ENCODE results near the gene LKAAEAR1. TPM values are rescaled to one million over a fixed set of nuclear protein-coding genes. Genes with fewer than 3 reads are reported as not detected.

LKAAEAR1 gene
- total and polyA plus RNA-seq, 2 of the 13 experiments (the other 11 are each of a cell fraction or from before 2014, with no cell fraction given) = not detected

GRCh38 chr20:64079273-64080012 is 4.8 kb downstream of the LKAAEAR1 start, which contains the start of gene RGS19 (continued):
- TF ChIP-seq NONO (IDR thresholded peaks at IDR 0.05) (no peak), NONO (CRISPR knock-in tag; conservative IDR thresholded peaks at IDR 0.05) (0 out of 2 replicates have a peak, but pooled peaks have one; percentile 38), ZNF292 (CRISPR knock-in tag; IDR thresholded peaks at IDR 0.05; ENCODE audit: borderline replicate concordance, low read depth) (no peak), JARID2 (CRISPR knock-in tag; IDR thresholded peaks at IDR 0.05; ENCODE audit: insufficient replicate concordance) (no peak), HNRNPK (IDR thresholded peaks at IDR 0.05; ENCODE audit: low read depth, low read length, poor library complexity, severe bottlenecking) (peak; percentile 39), ZKSCAN5 (CRISPR knock-in tag; IDR thresholded peaks at IDR 0.05) (no peak), TEAD2 (CRISPR knock-in tag; IDR thresholded peaks at IDR 0.05) (no peak), ZNF281 (CRISPR knock-in tag; IDR thresholded peaks at IDR 0.05; ENCODE audit: borderline replicate concordance) (no peak), ZNF740 (CRISPR knock-in tag; IDR thresholded peaks at IDR 0.05) (0 out of 2 replicates have a peak, but pooled peaks have one; percentile 36), ZNF10 (CRISPR knock-in tag; IDR thresholded peaks at IDR 0.05; ENCODE audit: borderline replicate concordance, low read depth) (no peak), THAP11 (CRISPR knock-in tag; IDR thresholded peaks at IDR 0.05) (peak; percentile 53; the same call in 1 of the 2 replicates), GATAD2A (CRISPR knock-in tag; IDR thresholded peaks at IDR 0.05) (no peak), AKNA (CRISPR knock-in tag; IDR thresholded peaks at IDR 0.05; ENCODE audit: borderline replicate concordance) (no peak), RBAK (CRISPR knock-in tag; IDR thresholded peaks at IDR 0.05) (no peak), CEBPG (CRISPR knock-in tag; IDR thresholded peaks at IDR 0.05) (peak; percentile 38; the same call in 1 of the 2 replicates), FOXP4 (CRISPR knock-in tag; IDR thresholded peaks at IDR 0.05) (no peak), ZMYM2 (CRISPR knock-in tag; IDR thresholded peaks at IDR 0.05) (no peak), REXO4 (CRISPR knock-in tag; IDR thresholded peaks at IDR 0.05; ENCODE audit: borderline replicate concordance) (no peak)
- TF ChIP-seq, protein P1, sequence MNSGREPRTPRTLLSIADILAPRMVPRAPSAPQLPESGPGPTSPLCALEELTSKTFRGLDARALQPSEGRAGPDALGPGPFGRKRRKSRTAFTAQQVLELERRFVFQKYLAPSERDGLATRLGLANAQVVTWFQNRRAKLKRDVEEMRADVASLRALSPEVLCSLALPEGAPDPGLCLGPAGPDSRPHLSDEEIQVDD (CRISPR knock-in tag; IDR thresholded peaks at IDR 0.05; ENCODE audit: borderline replicate concordance) = no peak

Measured in HepG2 (cell line).